Right cardiac atrium (tissue), 5 donors: Measurements from ENCODE around the gene SERPINE1. TPM values are rescaled to one million over a fixed set of nuclear protein-coding genes. Genes with fewer than 3 reads are reported as not detected.
"Not testable (repeated sequence)": the region's sequence is repeated elsewhere in the genome, so short reads cannot be mapped to it uniquely, and the experiment has no call there.

Source experiments
- ATAC-seq, 2 donors: fragments of 200-7000 bp; cut with Tn5 transposase; one replicate each; pipeline versions ENCODE4 v1.8.0 to v1.9.1; 2020; ENCODE audit warnings: moderate library complexity in 2 of 2, mild to moderate bottlenecking in 1 of 2
- DNase-seq, 3 donors: peaks; one replicate each; pipeline ENCODE4 v3.0.0-alpha.2; 2020
- H3K27ac ChIP-seq: one replicate; pipeline ENCODE4 v1.5.1; 2013; ENCODE audit warnings: mild to moderate bottlenecking, low read length, control low read depth, moderate library complexity
- H3K27me3 ChIP-seq: one replicate; pipeline ENCODE4 v1.6.1; 2013; ENCODE audit not compliant: control insufficient read depth, insufficient read depth
- H3K4me1 ChIP-seq: one replicate; pipeline ENCODE4 v1.6.1; 2013; ENCODE audit warnings: low read length; ENCODE audit not compliant: control insufficient read depth, insufficient read depth
- H3K4me3 ChIP-seq: one replicate; pipeline ENCODE4 v1.5.1; 2013; ENCODE audit warnings: low read length, control low read depth
- H3K9me3 ChIP-seq: one replicate; pipeline ENCODE4 v1.6.1; 2013; ENCODE audit warnings: low read length; ENCODE audit not compliant: control insufficient read depth
- WGBS: extraction: QIAGEN DNeasy Blood & Tissue Kit; methylation state at CpG from one replicate; pipeline ENCODE4 v1.1.7; 2013; 5-methylcytosine and 5-hydroxymethylcytosine counted together
- intact Hi-C, 4 donors: fragments of 100-400 bp; cut with DNase I; formaldehyde crosslinking; loops; one replicate each; pipeline versions ENCODE4 v1.11.0 to v1.14.0; 2022 to 2023
- polyA plus RNA-seq: library from polyadenylated mRNA; stranded (reverse); fragments of 200-250 nt; gene quantifications from one replicate; pipeline ENCODE4 v1.2.3, GENCODE V29; 2013
- total RNA-seq, 4 donors: library from RNA; stranded (reverse); fragmentation: NEBNext Ultra II Directional; extraction: Animal tissue kit (Norgen Biotek cat#: 25700); gene quantifications; one replicate each; pipeline ENCODE4 v1.2.1, GENCODE V29; 2021
- donor health status: healthy with polysubstance abuse.
- donor health status: DM: no; HTN: yes; CAD: no.
- donor health status: DM: no; HTN: no; CAD: no.
- donor health status: DM: no; HTN: yes; CAD: no; lungs with severe emphysema.
- donor health status: DM: yes; HTN: yes; CAD: no.

SERPINE1 gene
- total and polyA plus RNA-seq, 5 donors: 1.2 to 11.9 (median 2.3) TPM

- H3K4me1 ChIP-seq: peaks cover 9% of the 10 kb centered on the region
- H3K9me3 ChIP-seq: no peaks in the 10 kb centered on the region
- no peak for ATAC-seq
- no peak overlapping the region for H3K27ac ChIP-seq
- H3K4me3 ChIP-seq: no peak overlapping the region
- WGBS: 53% methylated on average over 8 of the region's 8 CpGs
- H3K27me3 ChIP-seq: no peaks in the 10 kb centered on the region
- intact Hi-C loops: no loop called here
- DNase-seq: peak in 1 of 3 donors; percentile 25
These were observed 12.4 kb upstream of the SERPINE1 start for GRCh38 chr7:101114492-101114891.

- DNase-seq (no peak), ATAC-seq (no peak)
- WGBS: 94% methylated on average over 3 of the region's 3 CpGs
- H3K4me1 ChIP-seq: peaks cover 9% of the 10 kb centered on the region
- intact Hi-C loops: no loop called here
- H3K27me3 ChIP-seq: no peaks in the 10 kb centered on the region
- no peak overlapping the region for H3K27ac ChIP-seq
- H3K9me3 ChIP-seq: no peaks in the 10 kb centered on the region
- no peak overlapping the region for H3K4me3 ChIP-seq
These were observed 11.7 kb upstream of the SERPINE1 start for GRCh38 chr7:101115215-101115614.

- Histone ChIP-seq H3K27me3 (no peaks in the 10 kb centered on the region), H3K9me3 (no peaks in the 10 kb centered on the region), H3K4me1 (peaks cover 2% of the 10 kb centered on the region), H3K4me3 (no peak overlapping the region), H3K27ac (peak overlapping the region; percentile 11)
- ATAC-seq: no peak
- peak in 1 of 3 donors; percentile 21 for DNase-seq
- intact Hi-C loops: no loop called here
- WGBS: 77% methylated on average over 10 of the region's 10 CpGs
These were observed 10.0 kb upstream of the SERPINE1 start for GRCh38 chr7:101116898-101117297.

DNA sequence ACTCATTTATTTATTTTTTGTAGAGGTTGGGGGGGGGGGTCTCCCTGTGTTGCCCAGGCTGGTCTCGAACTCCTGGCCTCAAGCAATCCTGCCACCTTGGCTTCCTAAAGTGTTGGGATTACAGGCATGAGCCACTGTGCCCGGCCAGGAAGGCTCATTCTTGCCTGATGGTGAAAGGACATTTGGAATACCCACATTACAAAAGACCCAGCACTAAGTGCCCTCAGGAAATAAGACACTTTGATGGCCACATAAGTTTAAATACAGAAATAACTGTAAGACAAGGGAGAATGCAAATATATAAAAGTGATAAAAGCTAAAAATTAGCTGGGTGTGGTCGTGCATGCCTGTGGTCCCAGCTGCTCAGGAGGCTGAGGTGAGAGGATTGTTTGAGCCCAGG, 8.0 kb upstream of the SERPINE1 start:
- WGBS: 89% methylated on average over 3 of the region's 3 CpGs
- intact Hi-C loops: no loop called here
- no peak for ATAC-seq
- Histone ChIP-seq H3K27ac (no peak overlapping the region), H3K4me1 (no peaks in the 10 kb centered on the region), H3K4me3 (no peak overlapping the region), H3K9me3 (no peaks in the 10 kb centered on the region), H3K27me3 (no peaks in the 10 kb centered on the region)
- DNase-seq: peak in 1 of 3 donors; percentile 21

GRCh38 chr7:101119876-101120275, 7.0 kb upstream of the SERPINE1 start:
- H3K9me3 ChIP-seq: no peaks in the 10 kb centered on the region
- DNase-seq: peak in 1 of 3 donors; percentile 13
- H3K4me3 ChIP-seq: no peak overlapping the region
- no peaks in the 10 kb centered on the region for H3K27me3 ChIP-seq
- H3K27ac ChIP-seq: no peak overlapping the region
- WGBS: 47% methylated on average over 10 of the region's 10 CpGs
- no peak for ATAC-seq
- H3K4me1 ChIP-seq: no peaks in the 10 kb centered on the region
- intact Hi-C loops: no loop called here

DNA sequence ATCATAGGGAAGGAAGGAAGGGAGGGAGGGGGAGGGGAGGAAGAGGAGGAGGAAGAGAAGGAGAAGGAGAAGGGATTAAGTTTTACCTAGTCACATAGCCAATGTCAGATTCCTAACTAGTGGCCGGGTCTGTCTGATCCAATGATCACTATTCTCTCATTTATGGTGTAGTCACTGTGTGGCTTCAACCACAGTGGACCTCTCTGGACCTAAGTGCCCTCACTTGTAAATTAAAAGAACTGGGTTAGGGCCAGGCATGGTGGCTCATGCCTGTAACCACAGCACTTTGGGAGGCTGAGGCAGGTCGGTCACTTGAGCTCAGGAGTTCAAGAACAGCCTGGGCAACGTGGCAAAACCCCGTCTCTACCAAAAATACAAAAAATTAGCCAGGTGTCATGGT, 6.6 kb upstream of the SERPINE1 start:
- Histone ChIP-seq H3K27me3 (no peaks in the 10 kb centered on the region), H3K4me1 (no peaks in the 10 kb centered on the region), H3K27ac (no peak overlapping the region), H3K9me3 (no peaks in the 10 kb centered on the region), H3K4me3 (no peak overlapping the region)
- WGBS: 84% methylated on average over 4 of the region's 4 CpGs
- no peak for ATAC-seq
- intact Hi-C loops: no loop called here
- DNase-seq: no peak

- Histone ChIP-seq H3K4me3 (peak overlapping the region; percentile 39), H3K27ac (peak overlapping the region; percentile 92)
- DNase-seq, H3K4me1 ChIP-seq, H3K27me3 ChIP-seq, H3K9me3 ChIP-seq, ATAC-seq, intact Hi-C loops: not testable (repeated sequence)
- WGBS: 37% methylated on average over 9 of the region's 9 CpGs
These were observed 5.3 kb upstream of the SERPINE1 start for GRCh38 chr7:101121631-101121990.

DNA sequence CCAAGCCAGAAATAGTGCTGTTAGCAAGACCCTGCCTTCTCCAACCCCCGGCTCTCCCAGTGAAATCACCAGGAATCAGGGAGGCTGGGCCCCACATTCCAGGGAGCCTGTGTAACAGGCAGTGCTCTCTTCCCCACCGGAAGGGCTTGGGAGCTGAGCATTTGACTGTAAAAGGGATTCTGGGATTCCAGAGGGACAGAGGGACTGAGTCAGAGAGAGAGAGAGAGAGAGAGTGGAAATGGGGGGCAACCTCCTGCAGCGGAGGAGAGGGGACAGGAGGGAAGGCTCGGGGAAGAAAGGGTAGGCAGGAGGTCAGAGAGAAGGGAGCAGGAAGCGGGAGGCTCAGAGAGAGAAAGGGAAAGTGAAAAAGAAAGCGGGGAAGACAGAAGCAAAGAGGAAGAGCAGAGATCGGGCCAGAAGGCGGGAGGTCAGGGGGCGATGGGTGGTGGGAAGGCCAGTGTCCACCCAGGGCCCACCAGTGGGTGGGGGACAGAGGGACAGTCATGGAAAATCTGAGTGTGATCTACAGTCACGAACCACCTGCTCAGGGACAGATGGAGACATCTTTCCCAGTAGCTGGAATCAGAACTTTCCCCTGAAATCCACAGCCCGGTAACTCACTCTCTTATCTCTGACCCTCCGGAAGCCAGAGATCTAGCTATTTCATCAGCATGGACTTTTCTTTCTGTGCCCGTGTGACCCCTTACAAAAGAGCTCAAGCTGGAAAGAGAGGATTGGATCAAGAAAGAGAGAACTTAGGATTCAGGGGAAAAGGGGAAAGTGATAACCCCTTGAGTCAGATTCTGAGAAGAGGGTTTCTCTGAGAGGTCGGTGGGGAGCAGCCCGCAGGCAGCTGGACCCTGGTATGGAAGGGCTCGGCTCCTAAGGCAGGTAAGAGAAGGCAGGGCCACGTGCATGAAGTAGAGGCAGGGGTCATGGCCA, 4.6 kb upstream of the SERPINE1 start:
- peak; percentile 85 to 88 (median 87) for DNase-seq
- ATAC-seq: peak; percentile 81 to 85
- 19% methylated on average over 17 of the region's 17 CpGs for WGBS
- peaks cover 6% of the 10 kb centered on the region for H3K4me1 ChIP-seq
- H3K27me3 ChIP-seq: no peaks in the 10 kb centered on the region
- intact Hi-C loops: no loop called here
- H3K4me3 ChIP-seq: peak overlapping the region; percentile 39
- H3K9me3 ChIP-seq: no peaks in the 10 kb centered on the region
- H3K27ac ChIP-seq: peak overlapping the region; percentile 92

DNA sequence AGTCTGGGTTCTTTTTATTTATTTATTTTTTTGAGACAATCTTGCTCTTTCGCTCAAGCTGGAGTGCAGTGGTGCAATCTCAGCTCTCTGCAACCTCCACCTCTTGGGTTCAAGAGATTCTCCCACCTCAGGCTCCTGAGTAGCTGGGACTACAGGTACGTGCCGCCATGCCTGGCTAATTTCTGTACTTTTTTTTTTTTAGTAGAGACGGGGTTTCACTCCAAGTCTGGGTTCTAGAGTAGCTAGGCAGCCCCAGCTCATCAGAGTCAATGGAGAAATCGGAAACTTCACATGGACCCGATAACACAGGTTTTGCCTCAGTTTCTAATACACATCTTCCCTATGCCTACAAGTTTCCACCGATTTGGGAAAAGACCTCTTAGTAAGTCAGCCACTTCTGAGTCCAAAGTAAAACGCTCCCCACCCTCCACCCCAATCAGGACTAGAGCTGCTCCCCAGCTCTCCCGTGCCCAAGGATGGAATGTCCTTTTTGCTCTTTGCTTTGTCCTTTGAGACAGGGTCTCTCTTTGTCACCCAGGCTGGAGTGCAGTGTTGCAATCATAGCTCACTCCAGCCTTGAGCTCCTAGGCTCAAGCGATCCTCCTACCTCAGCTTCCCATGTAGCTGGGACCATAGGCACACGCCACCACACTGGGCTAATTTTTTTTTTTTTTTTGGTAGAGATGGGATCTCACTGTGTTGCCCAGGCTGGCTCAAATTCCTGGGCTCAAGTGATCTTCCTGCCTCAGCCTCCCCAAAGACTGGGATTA, 3.8 kb upstream of the SERPINE1 start:
- peaks cover 6% of the 10 kb centered on the region for H3K4me1 ChIP-seq
- DNase-seq: no peak
- no peak for ATAC-seq
- no peaks in the 10 kb centered on the region for H3K9me3 ChIP-seq
- H3K4me3 ChIP-seq: no peak overlapping the region
- H3K27ac ChIP-seq: peak overlapping the region; percentile 92
- no peaks in the 10 kb centered on the region for H3K27me3 ChIP-seq
- intact Hi-C loops: no loop called here
- 89% methylated on average over 11 of the region's 11 CpGs for WGBS

DNA sequence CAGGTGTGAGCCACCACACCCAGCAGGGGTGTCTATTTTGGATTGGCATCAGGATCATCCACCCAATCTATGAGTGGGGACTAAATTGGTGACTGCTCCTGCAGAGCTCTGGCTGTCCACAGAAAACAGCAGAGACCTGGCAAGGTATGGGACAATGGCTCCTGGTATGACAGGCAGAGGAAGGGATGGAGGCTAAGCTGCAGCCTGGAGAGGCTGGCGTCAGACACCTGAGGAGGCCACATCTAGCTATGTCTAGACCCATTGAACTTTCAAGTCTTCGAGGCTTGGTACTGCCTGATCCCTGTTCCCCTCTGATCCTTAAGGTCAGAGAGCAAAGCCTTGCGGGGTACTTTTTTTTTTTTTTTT, 3.2 kb upstream of the SERPINE1 start:
- DNase-seq (no peak), ATAC-seq (no peak)
- H3K4me3 ChIP-seq: no peak overlapping the region
- no peak overlapping the region for H3K27ac ChIP-seq
- intact Hi-C loops: no loop called here
- WGBS: 79% methylated on average over 3 of the region's 3 CpGs
- H3K9me3 ChIP-seq: no peaks in the 10 kb centered on the region
- peaks cover 6% of the 10 kb centered on the region for H3K4me1 ChIP-seq
- H3K27me3 ChIP-seq: no peaks in the 10 kb centered on the region

DNA sequence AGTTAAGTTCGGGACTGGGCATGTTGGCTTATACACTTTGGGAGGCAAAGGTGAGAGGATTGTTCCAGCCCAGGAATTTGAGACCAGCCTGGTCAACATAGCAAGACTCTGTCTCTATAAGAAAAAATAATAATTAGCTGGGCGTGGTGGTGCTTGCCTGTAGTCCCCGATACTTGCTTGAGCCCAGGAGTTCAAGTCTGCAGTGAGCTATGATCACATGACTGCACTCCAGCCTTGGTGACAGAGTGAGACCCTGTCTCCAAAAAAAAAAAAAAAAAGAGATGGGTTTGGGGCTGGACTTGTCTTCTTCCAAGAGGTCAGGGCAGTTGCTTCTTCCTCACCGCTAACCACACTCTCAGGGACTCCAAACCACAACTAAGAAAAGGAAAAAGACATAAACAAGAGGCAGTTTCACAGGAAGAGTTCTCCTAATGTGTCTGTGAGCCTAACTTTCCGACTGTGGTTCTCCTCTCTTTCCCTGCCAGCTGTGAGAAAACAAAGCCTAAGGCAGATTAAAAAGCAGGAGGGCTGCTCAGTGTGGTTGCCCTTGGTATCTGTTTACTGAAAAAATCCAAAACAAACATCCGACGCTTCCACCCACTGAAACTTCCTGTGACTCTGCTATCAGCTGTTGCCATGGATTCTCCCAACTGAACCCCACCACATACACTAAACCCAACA, 2.4 kb upstream of the SERPINE1 start:
- no peak overlapping the region for H3K27ac ChIP-seq
- intact Hi-C loops: no loop called here
- ATAC-seq (peak in 1 of 2 donors; percentile 1), DNase-seq (no peak)
- no peaks in the 10 kb centered on the region for H3K27me3 ChIP-seq
- no peaks in the 10 kb centered on the region for H3K9me3 ChIP-seq
- H3K4me1 ChIP-seq: peaks cover 6% of the 10 kb centered on the region
- no peak overlapping the region for H3K4me3 ChIP-seq
- WGBS: 33% methylated on average over 7 of the region's 7 CpGs
